Progenitor cell of endocrine pancreas (in vitro differentiated cells): ENCODE results near the gene TSHZ3. TPM values are rescaled to one million over a fixed set of nuclear protein-coding genes. Genes with fewer than 3 reads are reported as not detected.

ENCODE experiments used
- DNase-seq: peaks from one replicate; pipeline ENCODE4 v3.0.0; 2021; ENCODE audit warnings: low spot score; ENCODE audit not compliant: unreplicated experiment
- H3K27ac Mint-ChIP-seq: 2 replicates; pipeline ENCODE4 v1.8.0; 2021; ENCODE audit warnings: mild to moderate bottlenecking, moderate library complexity, mixed read lengths
- H3K27me3 Mint-ChIP-seq: 2 replicates; pipeline ENCODE4 v1.8.0; 2021; ENCODE audit warnings: mixed read lengths
- H3K36me3 Mint-ChIP-seq: 2 replicates; pipeline ENCODE4 v1.8.0; 2022; ENCODE audit warnings: mixed read lengths; ENCODE audit not compliant: insufficient read depth
- H3K4me1 Mint-ChIP-seq: 2 replicates; pipeline ENCODE4 v1.8.0; 2021; ENCODE audit warnings: low read depth, mixed read lengths
- H3K4me3 Mint-ChIP-seq: 2 replicates; pipeline ENCODE4 v1.8.0; 2021; ENCODE audit warnings: low read depth, mild to moderate bottlenecking, moderate library complexity, mixed read lengths
- H3K9me3 Mint-ChIP-seq: 2 replicates; pipeline ENCODE4 v1.8.0; 2021; ENCODE audit warnings: low read depth, mixed read lengths
- total RNA-seq: library from RNA; stranded (reverse); gene quantifications from 2 replicates; pipeline ENCODE4 v1.2.1, GENCODE V29; 2021
- TF ChIP-seq, protein P1 (sequence below): fragments of 200-600 bp; sonication (generic); IDR thresholded peaks from one replicate; pipeline ENCODE4 v1.5.0; 2021; ENCODE audit warnings: antibody characterized with exemption, mild to moderate bottlenecking; ENCODE audit not compliant: unreplicated experiment

Gene TSHZ3
- total RNA-seq, 1 donor from 2014 or later = 15.5 TPM

- Mint-ChIP-seq H3K4me3 (no peak overlapping the region), H3K27me3 (peaks cover 18% of the 10 kb centered on the region), H3K9me3 (no peaks in the 10 kb centered on the region), H3K36me3 (no peaks in the 10 kb centered on the region), H3K27ac (peak overlapping the region; percentile 6), H3K4me1 (peaks cover 5% of the 10 kb centered on the region)
- no peak for DNase-seq
- TF ChIP-seq, protein P1, sequence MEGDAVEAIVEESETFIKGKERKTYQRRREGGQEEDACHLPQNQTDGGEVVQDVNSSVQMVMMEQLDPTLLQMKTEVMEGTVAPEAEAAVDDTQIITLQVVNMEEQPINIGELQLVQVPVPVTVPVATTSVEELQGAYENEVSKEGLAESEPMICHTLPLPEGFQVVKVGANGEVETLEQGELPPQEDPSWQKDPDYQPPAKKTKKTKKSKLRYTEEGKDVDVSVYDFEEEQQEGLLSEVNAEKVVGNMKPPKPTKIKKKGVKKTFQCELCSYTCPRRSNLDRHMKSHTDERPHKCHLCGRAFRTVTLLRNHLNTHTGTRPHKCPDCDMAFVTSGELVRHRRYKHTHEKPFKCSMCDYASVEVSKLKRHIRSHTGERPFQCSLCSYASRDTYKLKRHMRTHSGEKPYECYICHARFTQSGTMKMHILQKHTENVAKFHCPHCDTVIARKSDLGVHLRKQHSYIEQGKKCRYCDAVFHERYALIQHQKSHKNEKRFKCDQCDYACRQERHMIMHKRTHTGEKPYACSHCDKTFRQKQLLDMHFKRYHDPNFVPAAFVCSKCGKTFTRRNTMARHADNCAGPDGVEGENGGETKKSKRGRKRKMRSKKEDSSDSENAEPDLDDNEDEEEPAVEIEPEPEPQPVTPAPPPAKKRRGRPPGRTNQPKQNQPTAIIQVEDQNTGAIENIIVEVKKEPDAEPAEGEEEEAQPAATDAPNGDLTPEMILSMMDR = no peak
These were observed 95.6 kb downstream of the TSHZ3 start for GRCh38 chr19:31253526-31254179.

GRCh38 chr19:31252441-31252840, 96.8 kb downstream of the TSHZ3 start:
- no peak overlapping the region for H3K4me3 Mint-ChIP-seq
- H3K36me3 Mint-ChIP-seq = no peaks in the 10 kb centered on the region
- peaks cover 5% of the 10 kb centered on the region for H3K4me1 Mint-ChIP-seq
- H3K27me3 Mint-ChIP-seq = peaks cover 15% of the 10 kb centered on the region
- DNase-seq = no peak
- H3K9me3 Mint-ChIP-seq = no peaks in the 10 kb centered on the region
- TF ChIP-seq, protein P1 = no peak
- no peak overlapping the region for H3K27ac Mint-ChIP-seq

GRCh38 chr19:31249217-31249616, 100.0 kb downstream of the TSHZ3 start:
- peaks cover 13% of the 10 kb centered on the region for H3K27me3 Mint-ChIP-seq
- H3K9me3 Mint-ChIP-seq = no peaks in the 10 kb centered on the region
- TF ChIP-seq, protein P1 = no peak
- no peak overlapping the region for H3K4me3 Mint-ChIP-seq
- H3K27ac Mint-ChIP-seq = no peak overlapping the region
- H3K4me1 Mint-ChIP-seq = peaks cover 5% of the 10 kb centered on the region
- DNase-seq = no peak
- no peaks in the 10 kb centered on the region for H3K36me3 Mint-ChIP-seq

DNA sequence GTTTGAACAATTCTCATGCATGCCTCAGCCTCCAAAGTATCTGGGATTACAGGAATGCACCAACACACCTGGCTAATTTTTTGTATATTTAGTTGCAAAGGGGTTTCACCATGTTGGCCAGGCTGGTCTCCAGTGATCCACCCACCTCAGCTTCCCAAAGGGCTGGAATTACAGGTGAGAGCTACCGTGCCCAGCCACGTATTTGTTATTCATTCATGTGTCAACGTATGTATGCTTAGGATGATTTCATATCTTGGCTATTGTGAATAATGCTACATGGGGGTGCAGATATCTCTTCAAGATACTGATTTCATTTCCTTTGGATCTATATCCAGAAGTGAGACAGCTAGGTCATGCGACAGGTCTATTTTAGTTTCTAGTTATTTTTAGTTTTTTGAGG, 113.4 kb downstream of the TSHZ3 start:
- Mint-ChIP-seq H3K27me3 (peaks cover 2% of the 10 kb centered on the region), H3K27ac (peak overlapping the region; percentile 78), H3K36me3 (no peaks in the 10 kb centered on the region)

GRCh38 chr19:31233295-31233800, 115.9 kb downstream of the TSHZ3 start:
- no peaks in the 10 kb centered on the region for H3K36me3 Mint-ChIP-seq
- no peaks in the 10 kb centered on the region for H3K9me3 Mint-ChIP-seq
- H3K27me3 Mint-ChIP-seq = peaks cover 2% of the 10 kb centered on the region
- H3K4me1 Mint-ChIP-seq = peaks cover 10% of the 10 kb centered on the region
- no peak overlapping the region for H3K4me3 Mint-ChIP-seq
- H3K27ac Mint-ChIP-seq = no peak overlapping the region
- TF ChIP-seq, protein P1 = no peak
- DNase-seq = no peak

More for the DNA sequence above, 113.4 kb downstream of the TSHZ3 start:
- H3K9me3 Mint-ChIP-seq = no peaks in the 10 kb centered on the region
- TF ChIP-seq, protein P1 = no peak
- no peak for DNase-seq
- H3K4me1 Mint-ChIP-seq = peaks cover 10% of the 10 kb centered on the region
- H3K4me3 Mint-ChIP-seq = no peak overlapping the region
